H9 (cell line): ENCODE data around the gene IMMP2L. TPM values are rescaled to one million over a fixed set of nuclear protein-coding genes. Genes with fewer than 3 reads are reported as not detected.

Experiments
- DNase-seq: peaks from one replicate; pipeline ENCODE4 v3.0.0-alpha.2; 2017
- H2AFZ ChIP-seq: one replicate; pipeline ENCODE4 v1.6.1; 2013; ENCODE audit warnings: mild to moderate bottlenecking, low read length, control low read depth, moderate library complexity
- H2AK5ac ChIP-seq: 2 replicates; pipeline ENCODE4 v1.6.1; 2013; ENCODE audit warnings: low read length, control low read depth, mixed read lengths; ENCODE audit not compliant: insufficient read length
- H2BK120ac ChIP-seq: one replicate; pipeline ENCODE4 v1.6.1; 2013; ENCODE audit warnings: low read depth, mild to moderate bottlenecking, low read length, control low read depth, inconsistent platforms; ENCODE audit not compliant: poor library complexity, severe bottlenecking
- H2BK12ac ChIP-seq: 2 replicates; pipeline ENCODE4 v1.6.1; 2013; ENCODE audit warnings: low read length, control low read depth, mixed read lengths, low read depth; ENCODE audit not compliant: insufficient read length
- H2BK15ac ChIP-seq: 2 replicates; pipeline ENCODE4 v1.6.1; 2013; ENCODE audit warnings: low read depth, low read length, control low read depth
- H2BK20ac ChIP-seq: one replicate; pipeline ENCODE4 v1.6.1; 2013; ENCODE audit warnings: low read depth, mild to moderate bottlenecking, low read length, control low read depth, inconsistent platforms; ENCODE audit not compliant: poor library complexity, severe bottlenecking
- H2BK5ac ChIP-seq: 2 replicates; pipeline ENCODE4 v1.6.1; 2013; ENCODE audit warnings: low read length, control low read depth, mixed read lengths; ENCODE audit not compliant: insufficient read length
- H3K14ac ChIP-seq: 2 replicates; pipeline ENCODE4 v1.6.1; 2013; ENCODE audit warnings: low read length, control low read depth; ENCODE audit not compliant: insufficient read depth
- H3K18ac ChIP-seq: 2 replicates; pipeline ENCODE4 v1.6.1; 2013; ENCODE audit warnings: low read depth, mild to moderate bottlenecking, mixed read lengths, low read length, control low read depth; ENCODE audit not compliant: insufficient read length
- H3K23ac ChIP-seq: 2 replicates; pipeline ENCODE4 v1.6.1; 2013; ENCODE audit warnings: low read length, control low read depth, mixed read lengths, low read depth; ENCODE audit not compliant: insufficient read length
- H3K23me2 ChIP-seq: 2 replicates; pipeline ENCODE4 v1.6.1; 2013; ENCODE audit warnings: low read depth, mild to moderate bottlenecking, mixed read lengths, low read length, control low read depth; ENCODE audit not compliant: insufficient read length, poor library complexity, severe bottlenecking
- H3K27ac ChIP-seq: 2 replicates; pipeline ENCODE4 v1.5.1; 2013; ENCODE audit warnings: low read length, control low read depth, mixed read lengths, low read depth; ENCODE audit not compliant: insufficient read length
- H3K27me3 ChIP-seq: 2 replicates; pipeline ENCODE4 v1.6.1; 2013; ENCODE audit warnings: low read length, control low read depth, inconsistent platforms; ENCODE audit not compliant: insufficient read depth
- H3K4ac ChIP-seq: 2 replicates; pipeline ENCODE4 v1.6.1; 2013; ENCODE audit warnings: low read depth, mild to moderate bottlenecking, control low read depth, inconsistent platforms, low read length, moderate library complexity
- H3K4me1 ChIP-seq: 2 replicates; pipeline ENCODE4 v1.6.1; 2013; ENCODE audit warnings: low read length, control low read depth, inconsistent platforms; ENCODE audit not compliant: insufficient read depth
- H3K4me2 ChIP-seq: 2 replicates; pipeline ENCODE4 v1.6.1; 2013; ENCODE audit warnings: low read length, control low read depth, mixed read lengths; ENCODE audit not compliant: insufficient read length, insufficient read depth
- H3K56ac ChIP-seq: 2 replicates; pipeline ENCODE4 v1.6.1; 2013; ENCODE audit warnings: low read depth, mild to moderate bottlenecking, mixed read lengths, low read length, control low read depth; ENCODE audit not compliant: insufficient read length
- H3K79me1 ChIP-seq: 2 replicates; pipeline ENCODE4 v1.6.1; 2013; ENCODE audit warnings: low read depth, mild to moderate bottlenecking, moderate library complexity, low read length, control low read depth, inconsistent platforms; ENCODE audit not compliant: insufficient read depth, poor library complexity, severe bottlenecking
- H3K79me2 ChIP-seq: 2 replicates; pipeline ENCODE4 v1.6.1; 2013; ENCODE audit warnings: low read length, control low read depth, inconsistent platforms; ENCODE audit not compliant: insufficient read depth
- H3K9ac ChIP-seq: 2 replicates; pipeline ENCODE4 v1.6.1; 2013; ENCODE audit warnings: low read length, control low read depth, mixed read lengths; ENCODE audit not compliant: insufficient read length; ENCODE audit errors: extremely low read depth
- H3K9me3 ChIP-seq: one replicate; pipeline ENCODE4 v1.6.1; 2013; ENCODE audit warnings: low read depth, low read length, inconsistent platforms; ENCODE audit not compliant: control insufficient read depth
- H3T11ph ChIP-seq: one replicate; pipeline ENCODE4 v1.6.1; 2013; ENCODE audit warnings: mild to moderate bottlenecking, low read length, control low read depth, inconsistent platforms
- H4K20me1 ChIP-seq: one replicate; pipeline ENCODE4 v1.6.1; 2013; ENCODE audit not compliant: control insufficient read depth, insufficient read length, insufficient read depth
- H4K5ac ChIP-seq: 2 replicates; pipeline ENCODE4 v1.6.1; 2013; ENCODE audit warnings: low read depth, mild to moderate bottlenecking, mixed read lengths, low read length, control low read depth; ENCODE audit not compliant: insufficient read length
- H4K8ac ChIP-seq: replicated peaks from 2 replicates; pipeline ENCODE4 v1.6.1; 2013; ENCODE audit warnings: low read length, control low read depth, mixed read lengths, low read depth; ENCODE audit not compliant: insufficient read length
- H4K91ac ChIP-seq: 2 replicates; pipeline ENCODE4 v1.6.1; 2013; ENCODE audit warnings: low read depth, mild to moderate bottlenecking, moderate library complexity, mixed read lengths, low read length, control low read depth; ENCODE audit not compliant: insufficient read length
- H3K27ac Mint-ChIP-seq, 3 experiments: 2 replicates in 2 of 3; 3 replicates in 1 of 3; pipeline ENCODE4 v1.8.0; 2020 to 2021; ENCODE audit warnings: mixed read lengths in 3 of 3, mild to moderate bottlenecking in 1 of 3, moderate library complexity in 1 of 3
- H3K27me3 Mint-ChIP-seq: 2 replicates; pipeline ENCODE4 v1.8.0; 2021; ENCODE audit warnings: low read depth, mild to moderate bottlenecking, moderate library complexity, mixed read lengths
- H3K36me3 Mint-ChIP-seq, 3 experiments: 2 replicates in 2 of 3; 3 replicates in 1 of 3; pipeline ENCODE4 v1.8.0; 2020 to 2021; ENCODE audit warnings: low read depth in 3 of 3, mixed read lengths in 3 of 3; ENCODE audit not compliant: insufficient read depth in 1 of 3
- H3K4me1 Mint-ChIP-seq, 2 experiments: 2 replicates each; pipeline ENCODE4 v1.8.0; 2020; ENCODE audit warnings: mixed read lengths in 2 of 2
- H3K4me3 Mint-ChIP-seq, 2 experiments: 2 replicates in 1 of 2; 3 replicates in 1 of 2; pipeline ENCODE4 v1.8.0; 2020 to 2021; ENCODE audit warnings: mild to moderate bottlenecking in 2 of 2, mixed read lengths in 2 of 2, moderate library complexity in 1 of 2
- H3K9me3 Mint-ChIP-seq, 2 experiments: 2 replicates in 1 of 2; 3 replicates in 1 of 2; pipeline ENCODE4 v1.8.0; 2020; ENCODE audit warnings: mild to moderate bottlenecking in 2 of 2, mixed read lengths in 2 of 2, moderate library complexity in 1 of 2
- WGBS: extraction: QIAGEN DNeasy Blood & Tissue Kit; methylation state at CpG from one replicate; pipeline ENCODE4 v1.1.7; 2013; ENCODE audit warnings: missing lambda C conversion rate, low lambda C conversion rate, mixed read lengths; ENCODE audit not compliant: insufficient read length; ENCODE audit errors: extremely low coverage; 5-methylcytosine and 5-hydroxymethylcytosine counted together
- total RNA-seq: library from RNA; stranded (reverse); gene quantifications from 2 replicates; pipeline ENCODE4 v1.2.1, GENCODE V29; 2021
- TF ChIP-seq, protein P1 (sequence below): fragments of 200-600 bp; sonication (generic); conservative IDR thresholded peaks from 3 replicates; pipeline ENCODE4 v1.8.0; 2021; ENCODE audit warnings: antibody characterized with exemption, mild to moderate bottlenecking

IMMP2L gene
- total RNA-seq, 1 experiment from 2014 or later: 14.7 TPM

DNA sequence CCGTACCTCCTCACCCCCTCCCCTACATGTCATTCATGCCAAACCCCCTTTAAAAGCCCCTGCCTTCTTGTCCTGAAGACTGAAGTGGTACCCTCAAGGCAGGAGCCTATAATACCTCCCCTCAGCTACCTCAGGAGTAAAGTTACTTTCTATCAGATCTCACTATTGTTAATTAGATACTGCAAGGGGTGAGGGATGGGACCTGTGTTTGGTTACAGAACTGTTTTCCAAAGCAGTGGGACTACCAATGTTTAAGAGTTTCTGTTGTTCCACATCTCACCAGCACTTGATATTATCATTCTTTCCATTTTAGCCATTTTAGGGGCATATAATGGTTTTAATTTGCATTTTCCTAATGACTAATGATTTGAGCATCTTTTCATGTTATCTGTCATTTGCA, 668.2 kb downstream of the IMMP2L start:
- H3K27me3 ChIP-seq: no peaks in the 10 kb centered on the region
- H2AFZ ChIP-seq: no peak overlapping the region
- no peak overlapping the region for H4K5ac ChIP-seq
- H3K4me3 Mint-ChIP-seq: no peak overlapping the region
- H3K4me1 ChIP-seq: no peaks in the 10 kb centered on the region
- no peak overlapping the region for H4K8ac ChIP-seq
- peaks cover 3 to 12% of the 10 kb centered on the region in 2 experiments for H3K4me1 Mint-ChIP-seq
- no peaks in the 10 kb centered on the region for H3K27me3 Mint-ChIP-seq
- TF ChIP-seq, protein P1, sequence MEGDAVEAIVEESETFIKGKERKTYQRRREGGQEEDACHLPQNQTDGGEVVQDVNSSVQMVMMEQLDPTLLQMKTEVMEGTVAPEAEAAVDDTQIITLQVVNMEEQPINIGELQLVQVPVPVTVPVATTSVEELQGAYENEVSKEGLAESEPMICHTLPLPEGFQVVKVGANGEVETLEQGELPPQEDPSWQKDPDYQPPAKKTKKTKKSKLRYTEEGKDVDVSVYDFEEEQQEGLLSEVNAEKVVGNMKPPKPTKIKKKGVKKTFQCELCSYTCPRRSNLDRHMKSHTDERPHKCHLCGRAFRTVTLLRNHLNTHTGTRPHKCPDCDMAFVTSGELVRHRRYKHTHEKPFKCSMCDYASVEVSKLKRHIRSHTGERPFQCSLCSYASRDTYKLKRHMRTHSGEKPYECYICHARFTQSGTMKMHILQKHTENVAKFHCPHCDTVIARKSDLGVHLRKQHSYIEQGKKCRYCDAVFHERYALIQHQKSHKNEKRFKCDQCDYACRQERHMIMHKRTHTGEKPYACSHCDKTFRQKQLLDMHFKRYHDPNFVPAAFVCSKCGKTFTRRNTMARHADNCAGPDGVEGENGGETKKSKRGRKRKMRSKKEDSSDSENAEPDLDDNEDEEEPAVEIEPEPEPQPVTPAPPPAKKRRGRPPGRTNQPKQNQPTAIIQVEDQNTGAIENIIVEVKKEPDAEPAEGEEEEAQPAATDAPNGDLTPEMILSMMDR: no peak
- no CpG with 5 or more reads among the region's 1 CpG for WGBS
- no peak overlapping the region for H3K56ac ChIP-seq
- H3K23ac ChIP-seq: no peak overlapping the region
- no peaks in the 10 kb centered on the region for H3K9me3 ChIP-seq
- peaks cover 2 to 18% (median 2%) of the 10 kb centered on the region in 3 experiments; a peak in 3 of 7 replicates for H3K36me3 Mint-ChIP-seq
- no peak overlapping the region for H2BK12ac ChIP-seq
- no peaks in the 10 kb centered on the region for H3K23me2 ChIP-seq
- no peak overlapping the region for H3K27ac ChIP-seq
- no peaks in the 10 kb centered on the region for H4K20me1 ChIP-seq
- no peak overlapping the region for H3K9ac ChIP-seq
- H2AK5ac ChIP-seq: no peak overlapping the region
- no peak overlapping the region for H3K27ac Mint-ChIP-seq
- no peak overlapping the region for H2BK15ac ChIP-seq
- H3K79me1 ChIP-seq: no peaks in the 10 kb centered on the region
- H3K4ac ChIP-seq: no peak overlapping the region
- H2BK20ac ChIP-seq: no peak overlapping the region
- H3T11ph ChIP-seq: no peak overlapping the region
- no peak overlapping the region for H3K14ac ChIP-seq
- no peaks in the 10 kb centered on the region for H3K79me2 ChIP-seq
- DNase-seq: no peak
- H3K18ac ChIP-seq: no peak overlapping the region
- H3K9me3 Mint-ChIP-seq: peaks cover 9% of the 10 kb centered on the region in 2 experiments; a peak in 4 of 5 replicates
- H2BK5ac ChIP-seq: no peak overlapping the region
- no peak overlapping the region for H3K4me2 ChIP-seq
- H4K91ac ChIP-seq: no peak overlapping the region
- no peak overlapping the region for H2BK120ac ChIP-seq
